D341Med (cell line): ENCODE measurements around the gene ANTXR2.
A peak's percentile ranks its signal among the peaks of the same experiment; 100 is the strongest.

ENCODE experiments used
- DNase-seq: peaks from one replicate; pipeline ENCODE4 v3.0.0; 2012; ENCODE audit warnings: low spot score

The ANTXR2 gene

GRCh38 chr4:79865201-79865597, 207.8 kb downstream of the ANTXR2 start:
- no peak for DNase-seq

GRCh38 chr4:79864500-79865200, 208.4 kb downstream of the ANTXR2 start:
- no peak for DNase-seq

GRCh38 chr4:79863333-79863732, 209.7 kb downstream of the ANTXR2 start:
- DNase-seq, result no peak

GRCh38 chr4:79862821-79863220, 210.2 kb downstream of the ANTXR2 start:
- DNase-seq, result peak; percentile 70

GRCh38 chr4:79857811-79858210, 215.2 kb downstream of the ANTXR2 start:
- DNase-seq, result no peak

GRCh38 chr4:79856196-79856595, 216.8 kb downstream of the ANTXR2 start:
- no peak for DNase-seq

- no peak for DNase-seq
These were observed 218.1 kb downstream of the ANTXR2 start for GRCh38 chr4:79854856-79855502.

- DNase-seq, result no peak
These were observed 220.7 kb downstream of the ANTXR2 start for GRCh38 chr4:79852305-79852730.

- no peak for DNase-seq
These were observed 221.3 kb downstream of the ANTXR2 start for GRCh38 chr4:79851625-79852304.
